HepG2 (cell line): ENCODE results near the gene NR2F6. TPM values are rescaled to one million over a fixed set of nuclear protein-coding genes. Genes with fewer than 3 reads are reported as not detected.

ENCODE experiments used
- BATF2 ChIP-seq: sonication (generic); formaldehyde crosslinking; IDR thresholded peaks from 2 replicates; pipeline ENCODE4 v1.8.0; 2022; ENCODE audit warnings: mild to moderate bottlenecking, missing genetic modification reagents, moderate library complexity
- MXD1 ChIP-seq: sonication (generic); formaldehyde crosslinking; IDR thresholded peaks from 2 replicates; pipeline ENCODE4 v1.4.0; 2020; ENCODE audit warnings: mild to moderate bottlenecking, missing genetic modification reagents
- NAIF1 ChIP-seq: sonication (generic); formaldehyde crosslinking; IDR thresholded peaks from 2 replicates; pipeline ENCODE4 v1.5.0; 2020; ENCODE audit warnings: mild to moderate bottlenecking, missing genetic modification reagents, borderline replicate concordance
- NCOR1 ChIP-seq: fragments of 200-600 bp; sonication (generic); IDR thresholded peaks from 2 replicates; pipeline ENCODE4 v1.7.0; 2017; ENCODE audit warnings: antibody characterized with exemption, low read length, borderline replicate concordance
- NFRKB ChIP-seq: fragments of 450-650 bp; IDR thresholded peaks from 2 replicates; pipeline ENCODE4 v1.6.1; 2017
- NR0B2 ChIP-seq: sonication (generic); formaldehyde crosslinking; IDR thresholded peaks from 2 replicates; pipeline ENCODE4 v1.4.0; 2020; ENCODE audit warnings: mild to moderate bottlenecking, missing genetic modification reagents
- NR1H2 ChIP-seq: sonication (generic); formaldehyde crosslinking; IDR thresholded peaks from 2 replicates; pipeline ENCODE4 v1.8.1; 2022; ENCODE audit warnings: low read depth, missing genetic modification reagents, borderline replicate concordance
- NRL ChIP-seq: sonication (generic); formaldehyde crosslinking; IDR thresholded peaks from 2 replicates; pipeline ENCODE4 v1.5.0; 2020; ENCODE audit warnings: missing genetic modification reagents, mild to moderate bottlenecking, moderate library complexity, borderline replicate concordance
- PAXIP1 ChIP-seq: sonication (generic); formaldehyde crosslinking; conservative IDR thresholded peaks from 2 replicates; pipeline ENCODE4 v1.4.0; 2020; ENCODE audit warnings: mild to moderate bottlenecking, missing genetic modification reagents, moderate library complexity
- PHF20 ChIP-seq: sonication (generic); formaldehyde crosslinking; IDR thresholded peaks from 2 replicates; pipeline ENCODE4 v1.5.0; 2020; ENCODE audit warnings: mild to moderate bottlenecking, missing genetic modification reagents
- POLR2G ChIP-seq: fragments of 200-400 bp; formaldehyde crosslinking; IDR thresholded peaks from 2 replicates; pipeline ENCODE4 v1.6.1; 2018; ENCODE audit warnings: mild to moderate bottlenecking, low read depth, low read length, moderate library complexity
- PREB ChIP-seq: sonication (generic); formaldehyde crosslinking; IDR thresholded peaks from 2 replicates; pipeline ENCODE4 v1.4.0; 2020; ENCODE audit warnings: missing genetic modification reagents
- PRPF4 ChIP-seq: fragments of 200-400 bp; formaldehyde crosslinking; IDR thresholded peaks from 2 replicates; pipeline ENCODE4 v1.6.1; 2016; ENCODE audit warnings: low read length, low read depth; ENCODE audit not compliant: poor library complexity, severe bottlenecking
- SMAD1 ChIP-seq: sonication (generic); formaldehyde crosslinking; IDR thresholded peaks from 2 replicates; pipeline ENCODE4 v1.4.0; 2020; ENCODE audit warnings: missing genetic modification reagents, low read depth, mild to moderate bottlenecking, borderline replicate concordance
- SYNCRIP ChIP-seq: fragments of 200-400 bp; formaldehyde crosslinking; IDR thresholded peaks from 2 replicates; pipeline ENCODE4 v1.6.1; 2018; ENCODE audit warnings: mild to moderate bottlenecking, low read depth, low read length; ENCODE audit not compliant: insufficient read depth
- ZBTB7B ChIP-seq: sonication (generic); formaldehyde crosslinking; IDR thresholded peaks from 2 replicates; pipeline ENCODE4 v1.4.0; 2020; ENCODE audit warnings: missing genetic modification reagents
- ZFP1 ChIP-seq: IDR thresholded peaks from 2 replicates; pipeline ENCODE4 v1.6.1; 2016
- ZNF34 ChIP-seq: sonication (generic); formaldehyde crosslinking; IDR thresholded peaks from 2 replicates; pipeline ENCODE4 v1.4.0; 2020; ENCODE audit warnings: mild to moderate bottlenecking, missing genetic modification reagents, borderline replicate concordance
- ZNF530 ChIP-seq: sonication (generic); formaldehyde crosslinking; IDR thresholded peaks from 2 replicates; pipeline ENCODE4 v1.5.0; 2020; ENCODE audit warnings: low read depth, mild to moderate bottlenecking, missing genetic modification reagents
- ZNF576 ChIP-seq: sonication (generic); formaldehyde crosslinking; IDR thresholded peaks from 2 replicates; pipeline ENCODE4 v1.4.0; 2020; ENCODE audit warnings: mild to moderate bottlenecking, missing genetic modification reagents
- ZNF616 ChIP-seq: sonication (generic); formaldehyde crosslinking; IDR thresholded peaks from 2 replicates; pipeline ENCODE4 v1.5.0; 2020; ENCODE audit warnings: low read depth, mild to moderate bottlenecking, missing genetic modification reagents
- polyA plus RNA-seq, 8 experiments: library from polyadenylated mRNA; depleted of rRNA in 3 of 8; stranded (reverse) in 7 of 8; unstranded in 1 of 8; fragments of >200 nt; fragmentation: Illumina TruSeq in 4 of 8; extraction: Trizol in 4 of 8; gene quantifications; 2 replicates each; pipeline versions ENCODE4 v1.2.1 to v1.2.3, GENCODE V29; 2011 to 2016; ENCODE audit warnings: low read depth in 4 of 8, missing spikeins in 1 of 8, mixed read lengths in 1 of 8; ENCODE audit not compliant: insufficient read depth in 1 of 8
- total RNA-seq, 5 experiments: library from RNA; depleted of rRNA; stranded (reverse); fragments of >200 nt; fragmentation: Illumina TruSeq; extraction: Trizol; gene quantifications; 2 replicates each; pipeline ENCODE4 v1.2.3, GENCODE V29; 2016; ENCODE audit warnings: low read depth in 1 of 5

NR2F6 gene
- total and polyA plus RNA-seq, 2 of the 13 experiments (the other 11 are each of a cell fraction or from before 2014, with no cell fraction given), result 30.9 to 72.4 TPM

- TF ChIP-seq PAXIP1 (CRISPR knock-in tag) (no peak; the same call in 1 of the 2 replicates), NRL (CRISPR knock-in tag) (0 out of 2 replicates have a peak, but pooled peaks have one; percentile 14), POLR2G (0 out of 2 replicates have a peak, but pooled peaks have one; percentile 39), PHF20 (CRISPR knock-in tag) (no peak; the same call in 1 of the 2 replicates), NR1H2 (CRISPR knock-in tag) (0 out of 2 replicates have a peak, but pooled peaks have one; percentile 11), PRPF4 (no peak), PREB (CRISPR knock-in tag) (no peak), SMAD1 (CRISPR knock-in tag) (no peak), ZFP1 (CRISPR knock-in tag) (no peak), ZBTB7B (CRISPR knock-in tag) (peak; percentile 17; the same call in 1 of the 2 replicates), SYNCRIP (no peak), ZNF34 (CRISPR knock-in tag) (no peak), NFRKB (no peak), MXD1 (no peak), ZNF576 (no peak), ZNF530 (CRISPR knock-in tag) (0 out of 2 replicates have a peak, but pooled peaks have one; percentile 43), NAIF1 (CRISPR knock-in tag) (no peak), NCOR1 (0 out of 2 replicates have a peak, but pooled peaks have one; percentile 60), BATF2 (CRISPR knock-in tag) (no peak), NR0B2 (no peak), ZNF616 (CRISPR knock-in tag) (0 out of 2 replicates have a peak, but pooled peaks have one; percentile 6)
Observed at GRCh38 chr19:17244618-17245534, 843 bp downstream of the NR2F6 start (continued).
